H1 (cell line): Measurements from ENCODE around the gene TNS3. TPM values are rescaled to one million over a fixed set of nuclear protein-coding genes. Genes with fewer than 3 reads are reported as not detected.

Source experiments
- CREB1 ChIP-seq: IDR thresholded peaks from 2 replicates; pipeline ENCODE4 v1.6.1; 2012; ENCODE audit warnings: inconsistent platforms
- POU5F1 ChIP-seq: IDR thresholded peaks from 2 replicates; pipeline ENCODE4 v1.6.1; 2011; ENCODE audit warnings: low read depth, mild to moderate bottlenecking, low read length, moderate library complexity
- RAD21 ChIP-seq, 2 experiments: IDR thresholded peaks in 1 of 2; conservative IDR thresholded peaks in 1 of 2; 2 replicates each; pipeline ENCODE4 v1.6.1; 2011; ENCODE audit warnings: low read depth in 2 of 2, low read length in 2 of 2, improper control_type of control experiment in 1 of 2, inconsistent platforms in 1 of 2, mild to moderate bottlenecking in 1 of 2, moderate library complexity in 1 of 2
- SIRT6 ChIP-seq: IDR thresholded peaks from one replicate; pipeline ENCODE4 v1.7.1; 2012; ENCODE audit warnings: low read length, inconsistent platforms
- SP4 ChIP-seq: IDR thresholded peaks from 2 replicates; pipeline ENCODE4 v1.6.1; 2012; ENCODE audit warnings: low read length, inconsistent platforms
- TCF12 ChIP-seq: IDR thresholded peaks from 2 replicates; pipeline ENCODE4 v1.6.1; 2011; ENCODE audit warnings: low read depth, mild to moderate bottlenecking, low read length
- USF2 ChIP-seq: IDR thresholded peaks from 2 replicates; pipeline ENCODE4 v1.6.1; 2011; ENCODE audit warnings: low read length, improper control_type of control experiment
- polyA plus RNA-seq, 7 experiments: library from polyadenylated mRNA; depleted of rRNA in 3 of 7; stranded (reverse) in 5 of 7; unstranded in 2 of 7; fragments of >200 nt in 5 of 7; fragments of 200-250 nt in 2 of 7; gene quantifications; 1 replicate in 5 of 7; 2 replicates in 1 of 7; 4 replicates in 1 of 7; pipeline versions ENCODE4 v1.2.1 to v1.2.3, GENCODE V29; 2011 to 2013; ENCODE audit warnings: missing spikeins in 2 of 7, mixed read lengths in 2 of 7
- total RNA-seq: library from RNA; stranded (reverse); fragmentation: NEBNext Ultra II Directional; extraction: Animal tissue kit (Norgen Biotek cat#: 25700); gene quantifications from 2 replicates; pipeline ENCODE4 v1.2.1, GENCODE V29; 2021
- TF ChIP-seq, protein P1 (sequence below): fragments of 300-600 bp; sonication (generic); IDR thresholded peaks from 2 replicates; pipeline ENCODE4 v1.7.1; 2012; ENCODE audit warnings: low read length, moderate library complexity, mild to moderate bottlenecking, inconsistent platforms; ENCODE audit not compliant: insufficient replicate concordance

TNS3 gene
- total and polyA plus RNA-seq, 2 of the 8 experiments (the other 6 are each of a cell fraction or from before 2014, with no cell fraction given): 11.9 to 24.2 TPM

GRCh38 chr7:47535035-47535703, 46.7 kb downstream of the TNS3 start (continued):
- no peak for TF ChIP-seq TCF12
- TF ChIP-seq RAD21 (IDR thresholded peaks at IDR 0.05 in 1 of 2, conservative IDR thresholded peaks at IDR 0.05 in 1 of 2; ENCODE audit: low read depth in 2 of 2, low read length in 2 of 2): no peak
- TF ChIP-seq, protein P1, sequence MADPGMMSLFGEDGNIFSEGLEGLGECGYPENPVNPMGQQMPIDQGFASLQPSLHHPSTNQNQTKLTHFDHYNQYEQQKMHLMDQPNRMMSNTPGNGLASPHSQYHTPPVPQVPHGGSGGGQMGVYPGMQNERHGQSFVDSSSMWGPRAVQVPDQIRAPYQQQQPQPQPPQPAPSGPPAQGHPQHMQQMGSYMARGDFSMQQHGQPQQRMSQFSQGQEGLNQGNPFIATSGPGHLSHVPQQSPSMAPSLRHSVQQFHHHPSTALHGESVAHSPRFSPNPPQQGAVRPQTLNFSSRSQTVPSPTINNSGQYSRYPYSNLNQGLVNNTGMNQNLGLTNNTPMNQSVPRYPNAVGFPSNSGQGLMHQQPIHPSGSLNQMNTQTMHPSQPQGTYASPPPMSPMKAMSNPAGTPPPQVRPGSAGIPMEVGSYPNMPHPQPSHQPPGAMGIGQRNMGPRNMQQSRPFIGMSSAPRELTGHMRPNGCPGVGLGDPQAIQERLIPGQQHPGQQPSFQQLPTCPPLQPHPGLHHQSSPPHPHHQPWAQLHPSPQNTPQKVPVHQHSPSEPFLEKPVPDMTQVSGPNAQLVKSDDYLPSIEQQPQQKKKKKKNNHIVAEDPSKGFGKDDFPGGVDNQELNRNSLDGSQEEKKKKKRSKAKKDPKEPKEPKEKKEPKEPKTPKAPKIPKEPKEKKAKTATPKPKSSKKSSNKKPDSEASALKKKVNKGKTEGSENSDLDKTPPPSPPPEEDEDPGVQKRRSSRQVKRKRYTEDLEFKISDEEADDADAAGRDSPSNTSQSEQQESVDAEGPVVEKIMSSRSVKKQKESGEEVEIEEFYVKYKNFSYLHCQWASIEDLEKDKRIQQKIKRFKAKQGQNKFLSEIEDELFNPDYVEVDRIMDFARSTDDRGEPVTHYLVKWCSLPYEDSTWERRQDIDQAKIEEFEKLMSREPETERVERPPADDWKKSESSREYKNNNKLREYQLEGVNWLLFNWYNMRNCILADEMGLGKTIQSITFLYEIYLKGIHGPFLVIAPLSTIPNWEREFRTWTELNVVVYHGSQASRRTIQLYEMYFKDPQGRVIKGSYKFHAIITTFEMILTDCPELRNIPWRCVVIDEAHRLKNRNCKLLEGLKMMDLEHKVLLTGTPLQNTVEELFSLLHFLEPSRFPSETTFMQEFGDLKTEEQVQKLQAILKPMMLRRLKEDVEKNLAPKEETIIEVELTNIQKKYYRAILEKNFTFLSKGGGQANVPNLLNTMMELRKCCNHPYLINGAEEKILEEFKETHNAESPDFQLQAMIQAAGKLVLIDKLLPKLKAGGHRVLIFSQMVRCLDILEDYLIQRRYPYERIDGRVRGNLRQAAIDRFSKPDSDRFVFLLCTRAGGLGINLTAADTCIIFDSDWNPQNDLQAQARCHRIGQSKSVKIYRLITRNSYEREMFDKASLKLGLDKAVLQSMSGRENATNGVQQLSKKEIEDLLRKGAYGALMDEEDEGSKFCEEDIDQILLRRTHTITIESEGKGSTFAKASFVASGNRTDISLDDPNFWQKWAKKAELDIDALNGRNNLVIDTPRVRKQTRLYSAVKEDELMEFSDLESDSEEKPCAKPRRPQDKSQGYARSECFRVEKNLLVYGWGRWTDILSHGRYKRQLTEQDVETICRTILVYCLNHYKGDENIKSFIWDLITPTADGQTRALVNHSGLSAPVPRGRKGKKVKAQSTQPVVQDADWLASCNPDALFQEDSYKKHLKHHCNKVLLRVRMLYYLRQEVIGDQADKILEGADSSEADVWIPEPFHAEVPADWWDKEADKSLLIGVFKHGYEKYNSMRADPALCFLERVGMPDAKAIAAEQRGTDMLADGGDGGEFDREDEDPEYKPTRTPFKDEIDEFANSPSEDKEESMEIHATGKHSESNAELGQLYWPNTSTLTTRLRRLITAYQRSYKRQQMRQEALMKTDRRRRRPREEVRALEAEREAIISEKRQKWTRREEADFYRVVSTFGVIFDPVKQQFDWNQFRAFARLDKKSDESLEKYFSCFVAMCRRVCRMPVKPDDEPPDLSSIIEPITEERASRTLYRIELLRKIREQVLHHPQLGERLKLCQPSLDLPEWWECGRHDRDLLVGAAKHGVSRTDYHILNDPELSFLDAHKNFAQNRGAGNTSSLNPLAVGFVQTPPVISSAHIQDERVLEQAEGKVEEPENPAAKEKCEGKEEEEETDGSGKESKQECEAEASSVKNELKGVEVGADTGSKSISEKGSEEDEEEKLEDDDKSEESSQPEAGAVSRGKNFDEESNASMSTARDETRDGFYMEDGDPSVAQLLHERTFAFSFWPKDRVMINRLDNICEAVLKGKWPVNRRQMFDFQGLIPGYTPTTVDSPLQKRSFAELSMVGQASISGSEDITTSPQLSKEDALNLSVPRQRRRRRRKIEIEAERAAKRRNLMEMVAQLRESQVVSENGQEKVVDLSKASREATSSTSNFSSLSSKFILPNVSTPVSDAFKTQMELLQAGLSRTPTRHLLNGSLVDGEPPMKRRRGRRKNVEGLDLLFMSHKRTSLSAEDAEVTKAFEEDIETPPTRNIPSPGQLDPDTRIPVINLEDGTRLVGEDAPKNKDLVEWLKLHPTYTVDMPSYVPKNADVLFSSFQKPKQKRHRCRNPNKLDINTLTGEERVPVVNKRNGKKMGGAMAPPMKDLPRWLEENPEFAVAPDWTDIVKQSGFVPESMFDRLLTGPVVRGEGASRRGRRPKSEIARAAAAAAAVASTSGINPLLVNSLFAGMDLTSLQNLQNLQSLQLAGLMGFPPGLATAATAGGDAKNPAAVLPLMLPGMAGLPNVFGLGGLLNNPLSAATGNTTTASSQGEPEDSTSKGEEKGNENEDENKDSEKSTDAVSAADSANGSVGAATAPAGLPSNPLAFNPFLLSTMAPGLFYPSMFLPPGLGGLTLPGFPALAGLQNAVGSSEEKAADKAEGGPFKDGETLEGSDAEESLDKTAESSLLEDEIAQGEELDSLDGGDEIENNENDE: no peak
- TF ChIP-seq USF2: no peak
- TF ChIP-seq POU5F1: no peak
- no peak for TF ChIP-seq SP4
- no peak for TF ChIP-seq CREB1
- no peak for TF ChIP-seq SIRT6
